22Rv1 (cell line): ENCODE measurements around the gene RBM19.

Experiments used
- ZFX ChIP-seq: fragments of 450-650 bp; IDR thresholded peaks from 2 replicates; pipeline ENCODE4 v1.6.1; 2017; ENCODE audit warnings: antibody characterized with exemption, borderline replicate concordance
- TF ChIP-seq, protein P1 (sequence below): fragments of 450-650 bp; IDR thresholded peaks from 2 replicates; pipeline ENCODE4 v1.5.1; 2017; ENCODE audit warnings: mild to moderate bottlenecking

GRCh38 chr12:113994051-113994450 lies 27.9 kb upstream of the RBM19 start:
- TF ChIP-seq, protein P1, sequence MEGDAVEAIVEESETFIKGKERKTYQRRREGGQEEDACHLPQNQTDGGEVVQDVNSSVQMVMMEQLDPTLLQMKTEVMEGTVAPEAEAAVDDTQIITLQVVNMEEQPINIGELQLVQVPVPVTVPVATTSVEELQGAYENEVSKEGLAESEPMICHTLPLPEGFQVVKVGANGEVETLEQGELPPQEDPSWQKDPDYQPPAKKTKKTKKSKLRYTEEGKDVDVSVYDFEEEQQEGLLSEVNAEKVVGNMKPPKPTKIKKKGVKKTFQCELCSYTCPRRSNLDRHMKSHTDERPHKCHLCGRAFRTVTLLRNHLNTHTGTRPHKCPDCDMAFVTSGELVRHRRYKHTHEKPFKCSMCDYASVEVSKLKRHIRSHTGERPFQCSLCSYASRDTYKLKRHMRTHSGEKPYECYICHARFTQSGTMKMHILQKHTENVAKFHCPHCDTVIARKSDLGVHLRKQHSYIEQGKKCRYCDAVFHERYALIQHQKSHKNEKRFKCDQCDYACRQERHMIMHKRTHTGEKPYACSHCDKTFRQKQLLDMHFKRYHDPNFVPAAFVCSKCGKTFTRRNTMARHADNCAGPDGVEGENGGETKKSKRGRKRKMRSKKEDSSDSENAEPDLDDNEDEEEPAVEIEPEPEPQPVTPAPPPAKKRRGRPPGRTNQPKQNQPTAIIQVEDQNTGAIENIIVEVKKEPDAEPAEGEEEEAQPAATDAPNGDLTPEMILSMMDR, result no peak
- no peak for TF ChIP-seq ZFX
